DMS79 (cell line): Measurements from ENCODE around the gene UBAP2L.
"Not testable (repeated sequence)": the region's sequence is repeated elsewhere in the genome, so short reads cannot be mapped to it uniquely, and the experiment has no call there.

ENCODE experiments used
- DNase-seq: peaks from one replicate; lab custom pipeline; 2025; lab: John Stamatoyannopoulos, UW

Gene UBAP2L

GRCh38 chr1:154313066-154313356 lies 92.3 kb downstream of the UBAP2L start:
- DNase-seq, result no peak

DNA sequence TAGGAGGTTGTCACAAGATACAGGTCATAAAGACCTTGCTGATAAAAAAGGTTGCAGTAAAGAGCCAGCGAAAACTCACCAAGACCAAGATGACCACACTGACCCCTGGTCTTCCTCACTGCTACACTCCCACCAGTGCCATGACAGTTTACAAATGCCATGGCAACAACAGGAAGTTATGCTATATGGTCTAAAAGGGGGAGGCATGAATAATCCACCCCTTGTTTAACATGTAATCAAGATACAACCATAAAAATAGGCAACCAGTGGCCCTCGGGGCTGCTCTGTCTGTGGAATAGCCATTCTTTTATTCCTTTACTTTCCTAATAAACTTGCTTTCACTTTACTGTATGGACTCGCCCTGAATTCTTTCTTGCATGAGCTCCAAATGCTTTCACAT lies 93.5 kb downstream of the UBAP2L start:
- DNase-seq, result not testable (repeated sequence)

DNA sequence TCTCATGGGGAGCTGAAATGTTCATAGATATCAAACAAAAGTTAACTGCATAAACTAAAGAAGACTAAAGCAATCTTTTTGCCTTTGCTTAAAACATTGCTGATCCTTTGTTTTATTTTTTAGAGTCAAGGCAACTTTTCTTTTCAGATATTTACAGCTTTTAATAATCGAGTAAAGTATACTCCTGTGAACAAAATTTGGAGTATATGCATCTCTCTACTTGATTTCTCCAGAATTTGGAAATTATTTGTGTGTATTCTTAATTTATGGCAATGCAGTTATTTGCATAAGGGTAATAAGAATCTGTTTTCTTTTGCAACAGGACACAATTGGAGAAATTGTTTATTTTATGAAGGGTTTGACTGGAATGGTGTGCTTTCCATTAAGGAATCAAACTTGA lies 95.9 kb downstream of the UBAP2L start:
- DNase-seq, result no peak

- DNase-seq, result no peak
Observed at GRCh38 chr1:154318386-154318785, 97.6 kb downstream of the UBAP2L start.
